Measurements from ENCODE around the gene GNB1L. TPM values are rescaled to one million over a fixed set of nuclear protein-coding genes. Genes with fewer than 3 reads are reported as not detected.
"Not testable (repeated sequence)": the region's sequence is repeated elsewhere in the genome, so short reads cannot be mapped to it uniquely, and the experiment has no call there.

GNB1L gene
- total RNA-seq, 1 donor, result 5.2 TPM

DNA sequence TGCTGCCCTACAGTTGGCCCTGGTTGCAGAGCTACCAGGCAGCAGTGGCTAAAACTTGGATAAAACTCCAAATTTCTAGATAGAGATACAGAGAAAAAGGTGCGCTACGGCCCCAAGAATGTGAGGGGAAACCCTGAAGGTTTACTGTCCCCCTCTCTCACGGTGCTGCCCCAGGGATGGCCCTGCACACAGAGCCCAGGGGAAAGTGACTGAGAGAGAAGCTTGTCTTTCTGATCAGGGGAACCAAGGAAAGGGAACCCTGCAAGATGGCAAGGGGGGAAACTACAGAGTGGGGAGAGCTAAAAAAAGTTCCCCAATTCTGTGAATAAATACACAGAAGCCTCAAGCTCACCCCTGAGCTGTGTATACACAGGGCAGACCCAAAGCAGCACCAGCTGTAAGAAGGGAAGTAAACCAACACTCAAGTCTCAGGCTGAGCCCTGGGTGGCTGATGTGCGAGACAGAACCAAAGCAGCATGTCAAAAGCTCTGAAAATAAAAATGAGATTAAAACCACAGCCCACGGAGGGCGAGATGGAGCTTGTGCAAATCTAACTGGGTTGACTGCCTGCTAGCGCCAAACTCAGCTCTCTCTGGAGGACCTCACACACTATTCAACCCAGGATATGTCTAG, 22.1 kb downstream of the GNB1L start:
- DNase-seq (ENCODE audit: low read depth), result peak; percentile 42
- no peak overlapping the region for H3K4me3 ChIP-seq (ENCODE audit: low read depth, low read length)
- TF ChIP-seq, protein P1, sequence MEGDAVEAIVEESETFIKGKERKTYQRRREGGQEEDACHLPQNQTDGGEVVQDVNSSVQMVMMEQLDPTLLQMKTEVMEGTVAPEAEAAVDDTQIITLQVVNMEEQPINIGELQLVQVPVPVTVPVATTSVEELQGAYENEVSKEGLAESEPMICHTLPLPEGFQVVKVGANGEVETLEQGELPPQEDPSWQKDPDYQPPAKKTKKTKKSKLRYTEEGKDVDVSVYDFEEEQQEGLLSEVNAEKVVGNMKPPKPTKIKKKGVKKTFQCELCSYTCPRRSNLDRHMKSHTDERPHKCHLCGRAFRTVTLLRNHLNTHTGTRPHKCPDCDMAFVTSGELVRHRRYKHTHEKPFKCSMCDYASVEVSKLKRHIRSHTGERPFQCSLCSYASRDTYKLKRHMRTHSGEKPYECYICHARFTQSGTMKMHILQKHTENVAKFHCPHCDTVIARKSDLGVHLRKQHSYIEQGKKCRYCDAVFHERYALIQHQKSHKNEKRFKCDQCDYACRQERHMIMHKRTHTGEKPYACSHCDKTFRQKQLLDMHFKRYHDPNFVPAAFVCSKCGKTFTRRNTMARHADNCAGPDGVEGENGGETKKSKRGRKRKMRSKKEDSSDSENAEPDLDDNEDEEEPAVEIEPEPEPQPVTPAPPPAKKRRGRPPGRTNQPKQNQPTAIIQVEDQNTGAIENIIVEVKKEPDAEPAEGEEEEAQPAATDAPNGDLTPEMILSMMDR (IDR thresholded peaks at IDR 0.05; ENCODE audit: insufficient read depth, low read length), result no peak

DNA sequence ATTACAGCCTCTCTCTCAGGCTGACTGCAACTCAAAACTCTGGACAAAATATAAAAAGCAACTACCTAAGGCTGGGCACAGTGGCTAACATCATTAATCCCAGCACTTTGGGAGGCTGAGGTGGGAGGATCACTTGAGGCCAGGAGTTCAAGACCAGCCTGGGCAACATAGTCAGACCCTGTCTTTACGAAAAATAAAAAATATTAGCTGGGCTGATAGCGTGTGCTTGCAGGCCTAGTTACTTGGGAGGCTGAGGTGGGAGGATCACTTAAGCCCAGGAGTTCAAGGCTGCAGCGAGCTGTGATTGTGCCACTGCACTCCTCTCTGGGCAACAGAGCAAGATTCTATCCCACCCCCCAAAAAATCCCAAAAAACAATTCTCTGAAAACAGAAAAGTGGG, 22.7 kb downstream of the GNB1L start:
- not testable (repeated sequence) for DNase-seq (ENCODE audit: low read depth); H3K4me3 ChIP-seq (ENCODE audit: low read depth, low read length)

DNA sequence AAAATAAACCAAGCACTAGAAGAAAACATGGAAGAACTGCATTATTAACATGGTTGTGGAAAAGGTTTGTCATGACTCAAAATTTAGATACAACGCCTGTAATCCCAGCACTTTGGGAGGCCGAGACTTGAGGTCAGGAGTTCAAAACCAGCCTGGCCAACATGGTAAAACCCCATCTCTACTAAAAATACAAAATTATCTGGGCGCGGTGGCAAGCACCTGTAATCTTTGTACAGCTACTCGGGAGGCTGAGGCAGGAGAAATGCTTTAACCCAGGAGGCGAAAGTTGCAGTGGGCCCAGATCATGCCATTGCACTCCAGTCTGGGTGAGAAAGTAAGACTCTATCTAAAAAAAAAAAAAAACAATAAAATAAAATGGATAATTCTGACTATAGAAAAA, 23.7 kb downstream of the GNB1L start:
- DNase-seq (ENCODE audit: low read depth), result no peak
- no peak overlapping the region for H3K4me3 ChIP-seq (ENCODE audit: low read depth, low read length)
- TF ChIP-seq, protein P1 (IDR thresholded peaks at IDR 0.05; ENCODE audit: insufficient read depth, low read length), result no peak

DNA sequence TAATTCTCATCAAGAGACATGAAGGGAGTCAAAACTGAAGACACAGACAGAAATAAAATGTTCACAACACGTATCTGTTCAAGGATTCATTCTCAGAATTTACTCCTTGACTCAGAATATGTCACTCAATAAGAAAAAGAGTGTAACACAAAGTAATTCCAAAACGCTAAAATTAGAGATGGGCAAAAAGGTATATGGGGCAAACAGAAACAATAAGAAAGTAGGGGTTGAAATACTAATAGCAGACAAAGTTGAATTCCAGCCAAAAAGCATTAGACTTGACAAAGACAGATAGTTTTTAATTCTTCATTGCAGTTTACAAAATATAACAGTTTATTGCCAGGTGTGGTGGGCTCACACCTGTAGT, 26.7 kb downstream of the GNB1L start:
- TF ChIP-seq, protein P1 (IDR thresholded peaks at IDR 0.05; ENCODE audit: insufficient read depth, low read length), result no peak

DNA sequence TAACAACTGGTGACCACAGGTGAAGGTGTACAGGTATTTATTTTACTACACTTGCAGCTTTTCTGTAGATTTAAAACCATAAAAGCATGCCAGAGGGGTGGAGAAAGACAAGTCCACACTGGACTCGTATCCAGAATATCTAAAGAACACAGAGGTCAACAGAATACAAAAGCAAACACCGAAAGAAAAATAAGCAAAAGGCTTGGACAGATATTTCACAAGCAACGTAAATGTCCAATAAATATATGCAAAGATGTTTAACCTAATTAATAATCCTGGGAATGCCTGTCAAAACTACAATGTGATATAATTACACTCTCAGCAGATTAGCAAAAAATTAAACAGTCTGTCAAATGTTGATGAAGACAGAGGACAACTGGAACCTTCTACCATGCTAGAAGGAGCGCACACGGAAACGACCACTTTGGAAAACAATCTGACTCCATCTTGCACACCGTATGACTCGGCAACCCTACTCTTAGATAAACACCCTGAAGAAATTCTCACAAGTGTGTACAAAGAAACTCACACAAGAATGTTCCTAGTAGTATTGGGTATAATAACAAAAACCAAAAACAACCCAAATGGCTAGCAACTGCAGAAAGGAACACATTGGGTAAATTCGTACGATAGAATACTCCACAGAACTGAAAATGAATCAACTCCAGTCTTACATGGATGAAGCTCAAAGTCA, 27.2 kb downstream of the GNB1L start:
- no peak for DNase-seq (ENCODE audit: low read depth)
- no peak overlapping the region for H3K4me3 ChIP-seq (ENCODE audit: low read depth, low read length)
- TF ChIP-seq, protein P1 (IDR thresholded peaks at IDR 0.05; ENCODE audit: insufficient read depth, low read length), result no peak

More for the DNA sequence above, 26.7 kb downstream of the GNB1L start:
- no peak overlapping the region for H3K4me3 ChIP-seq (ENCODE audit: low read depth, low read length)
- DNase-seq (ENCODE audit: low read depth), result no peak

DNA sequence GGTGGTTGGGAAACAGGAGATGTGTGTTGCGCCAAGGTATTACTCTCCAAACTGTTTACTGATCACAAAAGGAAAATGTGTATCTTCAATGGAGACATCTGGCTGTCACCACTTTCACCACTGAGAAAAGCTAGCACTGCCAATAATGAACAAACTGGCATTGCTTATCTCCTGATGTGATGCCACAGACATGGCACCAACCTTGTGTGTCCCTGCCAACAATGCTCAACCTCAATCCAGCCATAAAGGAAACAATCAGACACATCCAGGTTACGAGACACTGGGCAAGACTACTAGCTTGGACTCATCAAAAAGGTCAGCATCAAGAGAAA, 28.1 kb downstream of the GNB1L start:
- TF ChIP-seq, protein P1 (IDR thresholded peaks at IDR 0.05; ENCODE audit: insufficient read depth, low read length), result no peak
- no peak for DNase-seq (ENCODE audit: low read depth)

DNA sequence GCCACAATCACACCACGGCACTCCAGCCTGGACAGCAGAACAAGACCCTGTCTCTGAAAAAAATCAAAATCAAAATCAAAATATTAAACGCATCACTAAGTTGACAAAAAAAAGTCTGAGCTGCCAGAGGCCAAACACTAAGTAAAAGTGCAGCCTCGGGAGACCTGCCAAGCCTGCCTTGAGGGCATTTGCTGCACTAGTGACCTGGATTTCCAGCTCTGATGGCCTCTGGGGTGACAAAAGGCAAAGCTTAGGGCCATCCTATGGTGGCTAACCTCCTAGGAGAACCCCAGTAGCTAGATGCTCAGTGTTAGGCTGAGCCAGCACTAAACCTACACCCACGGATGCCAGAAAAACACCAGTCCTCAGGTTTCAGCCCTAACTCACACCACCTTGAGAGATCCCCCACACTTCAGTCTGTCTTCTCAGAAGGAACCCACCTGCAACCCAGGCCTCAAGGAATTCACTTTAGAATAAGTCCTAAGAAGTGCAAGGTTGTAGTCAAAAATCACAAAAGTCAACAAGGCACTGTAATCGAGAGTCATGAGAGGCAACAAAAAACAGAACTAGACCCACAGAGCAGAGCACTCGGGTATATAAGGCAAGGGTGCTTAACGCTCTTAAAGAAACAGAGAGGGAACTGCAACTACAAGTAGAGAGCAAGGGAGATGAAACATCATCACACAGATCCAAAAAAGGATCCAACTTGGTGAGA, 28.6 kb downstream of the GNB1L start:
- H3K4me3 ChIP-seq (ENCODE audit: low read depth, low read length), result no peak overlapping the region
- no peak for DNase-seq (ENCODE audit: low read depth)
- TF ChIP-seq, protein P1 (IDR thresholded peaks at IDR 0.05; ENCODE audit: insufficient read depth, low read length), result no peak

More for the DNA sequence above, 28.1 kb downstream of the GNB1L start:
- H3K4me3 ChIP-seq (ENCODE audit: low read depth, low read length), result no peak overlapping the region
